ENCODE results near the gene MPZL3.

DNA sequence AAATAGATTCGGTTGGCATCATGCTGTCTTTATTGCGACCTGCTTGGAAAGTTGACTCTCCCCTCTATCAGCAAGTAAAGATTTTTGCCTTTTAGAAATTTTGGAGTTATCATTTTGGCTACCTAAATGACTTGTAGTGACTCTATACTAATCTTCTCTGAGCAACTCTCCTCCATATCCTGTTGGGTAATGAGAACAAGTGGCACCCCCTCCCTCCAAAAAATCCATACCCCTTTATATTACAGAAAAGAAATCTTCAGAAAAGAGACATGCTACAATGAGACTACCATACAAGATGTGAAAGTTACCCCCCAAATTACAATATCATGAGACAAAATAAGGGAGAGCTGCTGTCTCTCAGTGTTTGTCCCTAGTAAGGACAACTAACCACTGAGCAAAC lies 28.6 kb downstream of the MPZL3 start:
- TF ChIP-seq, protein P1, sequence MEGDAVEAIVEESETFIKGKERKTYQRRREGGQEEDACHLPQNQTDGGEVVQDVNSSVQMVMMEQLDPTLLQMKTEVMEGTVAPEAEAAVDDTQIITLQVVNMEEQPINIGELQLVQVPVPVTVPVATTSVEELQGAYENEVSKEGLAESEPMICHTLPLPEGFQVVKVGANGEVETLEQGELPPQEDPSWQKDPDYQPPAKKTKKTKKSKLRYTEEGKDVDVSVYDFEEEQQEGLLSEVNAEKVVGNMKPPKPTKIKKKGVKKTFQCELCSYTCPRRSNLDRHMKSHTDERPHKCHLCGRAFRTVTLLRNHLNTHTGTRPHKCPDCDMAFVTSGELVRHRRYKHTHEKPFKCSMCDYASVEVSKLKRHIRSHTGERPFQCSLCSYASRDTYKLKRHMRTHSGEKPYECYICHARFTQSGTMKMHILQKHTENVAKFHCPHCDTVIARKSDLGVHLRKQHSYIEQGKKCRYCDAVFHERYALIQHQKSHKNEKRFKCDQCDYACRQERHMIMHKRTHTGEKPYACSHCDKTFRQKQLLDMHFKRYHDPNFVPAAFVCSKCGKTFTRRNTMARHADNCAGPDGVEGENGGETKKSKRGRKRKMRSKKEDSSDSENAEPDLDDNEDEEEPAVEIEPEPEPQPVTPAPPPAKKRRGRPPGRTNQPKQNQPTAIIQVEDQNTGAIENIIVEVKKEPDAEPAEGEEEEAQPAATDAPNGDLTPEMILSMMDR (IDR thresholded peaks at IDR 0.05; ENCODE audit: borderline replicate concordance, extremely low read depth, low read length, poor library complexity, severe bottlenecking), result no peak
- TF ChIP-seq EZH2 (IDR thresholded peaks at IDR 0.05; ENCODE audit: borderline replicate concordance, low read depth, low read length, severe bottlenecking), result no peak

Measured in DND-41 (cell line).